GM23338 (cell line): ENCODE results near the gene KLK12. TPM values are rescaled to one million over a fixed set of nuclear protein-coding genes. Genes with fewer than 3 reads are reported as not detected.

Experiments
- ATAC-seq: fragments of 200-7000 bp; cut with Tn5 transposase; 3 replicates; pipeline ENCODE4 v1.9.1; 2020
- DNase-seq: peaks from one replicate; pipeline ENCODE4 v3.0.0-alpha.2; 2015; ENCODE audit warnings: low spot score
- H2AFZ ChIP-seq: fragments of 200-600 bp; sonication (generic); 2 replicates; pipeline ENCODE4 v1.8.0; 2016; ENCODE audit warnings: antibody characterized with exemption, mild to moderate bottlenecking, moderate library complexity
- H3F3A ChIP-seq: fragments of 200-600 bp; sonication (generic); replicated peaks from 2 replicates; pipeline ENCODE4 v1.8.0; 2017; ENCODE audit warnings: antibody characterized with exemption, mixed run types, low read depth
- H3K27ac ChIP-seq: fragments of 200-600 bp; sonication (generic); 2 replicates; pipeline ENCODE4 v1.6.1; 2016; ENCODE audit warnings: low read depth
- H3K27me3 ChIP-seq: fragments of 200-600 bp; sonication (generic); 2 replicates; pipeline ENCODE4 v1.8.0; 2016; ENCODE audit warnings: mild to moderate bottlenecking, mixed run types, moderate library complexity; ENCODE audit not compliant: insufficient read depth
- H3K36me3 ChIP-seq: fragments of 200-600 bp; sonication (generic); 2 replicates; pipeline ENCODE4 v1.8.0; 2016; ENCODE audit warnings: mild to moderate bottlenecking; ENCODE audit not compliant: insufficient read depth
- H3K4me1 ChIP-seq: fragments of 200-600 bp; sonication (generic); 2 replicates; pipeline ENCODE4 v1.8.0; 2016; ENCODE audit warnings: mild to moderate bottlenecking, moderate library complexity; ENCODE audit not compliant: insufficient read depth
- H3K4me2 ChIP-seq: fragments of 200-600 bp; sonication (generic); 2 replicates; pipeline ENCODE4 v1.7.1; 2017; ENCODE audit warnings: mixed run types
- H3K4me3 ChIP-seq: fragments of 200-600 bp; sonication (generic); 2 replicates; pipeline ENCODE4 v1.6.1; 2016; ENCODE audit warnings: mixed run types
- H3K79me2 ChIP-seq: fragments of 200-600 bp; sonication (generic); replicated peaks from 2 replicates; pipeline ENCODE4 v1.8.0; 2017; ENCODE audit warnings: mild to moderate bottlenecking; ENCODE audit not compliant: insufficient read depth
- H3K9me2 ChIP-seq: fragments of 200-600 bp; sonication (generic); 2 replicates; pipeline ENCODE4 v1.8.0; 2017; ENCODE audit not compliant: insufficient read depth
- H4K20me1 ChIP-seq: fragments of 200-600 bp; sonication (generic); replicated peaks from 2 replicates; pipeline ENCODE4 v1.8.0; 2017; ENCODE audit warnings: mild to moderate bottlenecking; ENCODE audit not compliant: insufficient read depth
- H3K27ac Mint-ChIP-seq: 2 replicates; pipeline ENCODE4 v1.8.0; 2020; ENCODE audit warnings: inconsistent platforms, mild to moderate bottlenecking, moderate library complexity, mixed read lengths
- H3K27me3 Mint-ChIP-seq: 3 replicates; pipeline ENCODE4 v1.8.0; 2022; ENCODE audit warnings: low read depth, mild to moderate bottlenecking, moderate library complexity, mixed read lengths, inconsistent platforms; ENCODE audit not compliant: insufficient read depth, poor library complexity
- H3K36me3 Mint-ChIP-seq: 3 replicates; pipeline ENCODE4 v1.8.0; 2021; ENCODE audit warnings: low read depth, mild to moderate bottlenecking, inconsistent platforms, moderate library complexity, mixed read lengths
- H3K4me1 Mint-ChIP-seq: 3 replicates; pipeline ENCODE4 v1.8.0; 2020; ENCODE audit warnings: mild to moderate bottlenecking, inconsistent platforms, mixed read lengths
- H3K4me3 Mint-ChIP-seq: 3 replicates; pipeline ENCODE4 v1.8.0; 2021; ENCODE audit warnings: moderate library complexity, mild to moderate bottlenecking, inconsistent platforms, mixed read lengths
- H3K9me3 Mint-ChIP-seq: 3 replicates; pipeline ENCODE4 v1.8.0; 2020; ENCODE audit warnings: moderate library complexity, mild to moderate bottlenecking, inconsistent platforms, mixed read lengths
- CREB1 ChIP-seq: fragments of 250-450 bp; sonication (Bioruptor Pico); IDR thresholded peaks from 2 replicates; pipeline ENCODE4 v1.5.0; 2020; ENCODE audit warnings: low read depth, mild to moderate bottlenecking, moderate library complexity
- JUNB ChIP-seq: IDR thresholded peaks from one replicate; pipeline ENCODE4 v1.6.1; 2016; ENCODE audit warnings: antibody characterized with exemption; ENCODE audit not compliant: unreplicated experiment
- POLR2AphosphoS5 ChIP-seq: IDR thresholded peaks from 2 replicates; pipeline ENCODE4 v1.6.1; 2016; ENCODE audit warnings: antibody characterized with exemption, low read depth
- ZNF114 ChIP-seq: fragments of 250-450 bp; sonication (Bioruptor Pico); IDR thresholded peaks from 2 replicates; pipeline ENCODE4 v1.5.0; 2020; ENCODE audit warnings: mild to moderate bottlenecking, moderate library complexity
- ZNF331 ChIP-seq: fragments of 250-450 bp; sonication (Bioruptor Pico); IDR thresholded peaks from 2 replicates; pipeline ENCODE4 v1.5.0; 2020; ENCODE audit warnings: low read depth, mild to moderate bottlenecking, moderate library complexity
- ZNF462 ChIP-seq: fragments of 250-450 bp; sonication (Bioruptor Pico); IDR thresholded peaks from 2 replicates; pipeline ENCODE4 v1.5.0; 2020; ENCODE audit warnings: mild to moderate bottlenecking, moderate library complexity
- polyA plus RNA-seq: library from polyadenylated mRNA; unstranded; fragments of >200 nt; fragmentation: Nextera tagmentation; extraction: Ambion mirVana; gene quantifications from 2 replicates; pipeline ENCODE4 v1.2.1, GENCODE V29; 2016
- total RNA-seq: library from RNA; depleted of rRNA; stranded (reverse); fragments of >200 nt; shearing (Covaris generic); gene quantifications from 2 replicates; pipeline ENCODE4 v1.2.3, GENCODE V29; 2014
- TF ChIP-seq, protein P1 (sequence below): IDR thresholded peaks from 2 replicates; pipeline ENCODE4 v1.6.1; 2016; ENCODE audit warnings: antibody characterized with exemption

The KLK12 gene
- total and polyA plus RNA-seq, 2 experiments from 2014 or later = not detected

DNA sequence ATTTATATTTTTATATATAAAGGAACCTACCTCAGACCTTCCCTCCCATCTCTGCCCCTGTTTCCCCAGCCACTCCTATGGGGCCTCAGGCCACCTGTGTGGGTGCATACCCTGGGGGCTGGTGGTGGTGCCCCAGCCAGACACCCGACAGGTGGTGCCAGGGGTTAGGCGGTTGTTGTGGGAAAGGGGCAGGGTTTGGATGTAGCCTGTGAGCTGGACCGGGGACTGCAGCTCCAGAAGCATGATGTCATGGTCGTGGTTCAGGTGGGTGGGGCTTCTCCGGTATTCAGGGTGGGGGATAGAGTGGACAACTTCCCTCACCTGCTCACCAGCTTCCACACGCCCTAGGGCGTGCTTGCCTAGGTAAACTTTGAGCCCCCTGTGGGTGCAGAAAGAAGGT is 24.9 kb upstream of the KLK12 start (continued):
- no peak for TF ChIP-seq ZNF462 (CRISPR knock-in tag)

DNA sequence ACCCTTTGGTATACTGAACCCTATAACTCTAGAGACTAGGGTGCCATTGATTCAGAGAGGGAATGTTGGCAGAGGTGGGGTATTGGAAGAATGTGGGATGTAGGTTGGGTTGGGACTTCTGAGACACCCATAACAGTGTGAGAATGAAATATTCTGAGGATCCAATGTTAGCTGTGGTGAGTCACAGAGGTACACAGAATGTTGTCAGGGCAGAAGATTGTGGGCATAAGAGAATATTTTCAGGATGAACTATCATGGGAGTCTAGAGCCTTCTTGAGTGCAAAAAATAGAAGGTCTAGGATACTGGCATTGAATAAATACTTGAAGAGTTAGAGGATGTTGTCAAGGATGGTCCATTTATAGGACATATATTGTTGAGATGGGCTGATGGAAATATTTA is 21.1 kb upstream of the KLK12 start:
- Mint-ChIP-seq H3K4me1 (peaks cover 13% of the 10 kb centered on the region), H3K36me3 (no peaks in the 10 kb centered on the region)
- DNase-seq = no peak

More for the DNA sequence above, 21.1 kb upstream of the KLK12 start:
- no peak overlapping the region for H2AFZ ChIP-seq
- Mint-ChIP-seq H3K9me3 (peaks cover 2% of the 10 kb centered on the region; the same call in 2 of the 3 replicates), H3K27ac (no peak overlapping the region), H3K4me3 (no peak overlapping the region), H3K27me3 (peaks cover 4% of the 10 kb centered on the region)
- H3K79me2 ChIP-seq = no peaks in the 10 kb centered on the region
- no peak overlapping the region for H3K27ac ChIP-seq
- H3K4me3 ChIP-seq = no peak overlapping the region
- ATAC-seq = no peak
- peaks cover 4% of the 10 kb centered on the region; the same call in 1 of the 2 replicates for H3K4me1 ChIP-seq
- H3F3A ChIP-seq = no peaks in the 10 kb centered on the region
- no peaks in the 10 kb centered on the region for H3K36me3 ChIP-seq
- TF ChIP-seq CREB1 (no peak), JUNB (no peak), ZNF331 (CRISPR knock-in tag) (no peak), POLR2AphosphoS5 (no peak), ZNF114 (CRISPR knock-in tag) (no peak)
- TF ChIP-seq, protein P1, sequence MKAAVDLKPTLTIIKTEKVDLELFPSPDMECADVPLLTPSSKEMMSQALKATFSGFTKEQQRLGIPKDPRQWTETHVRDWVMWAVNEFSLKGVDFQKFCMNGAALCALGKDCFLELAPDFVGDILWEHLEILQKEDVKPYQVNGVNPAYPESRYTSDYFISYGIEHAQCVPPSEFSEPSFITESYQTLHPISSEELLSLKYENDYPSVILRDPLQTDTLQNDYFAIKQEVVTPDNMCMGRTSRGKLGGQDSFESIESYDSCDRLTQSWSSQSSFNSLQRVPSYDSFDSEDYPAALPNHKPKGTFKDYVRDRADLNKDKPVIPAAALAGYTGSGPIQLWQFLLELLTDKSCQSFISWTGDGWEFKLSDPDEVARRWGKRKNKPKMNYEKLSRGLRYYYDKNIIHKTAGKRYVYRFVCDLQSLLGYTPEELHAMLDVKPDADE = no peak
- H3K9me2 ChIP-seq = 0 out of 2 replicates have a peak, but pooled peaks cover under 1% of the 10 kb centered on the region
- H3K27me3 ChIP-seq = no peaks in the 10 kb centered on the region
- no peak overlapping the region for H3K4me2 ChIP-seq
- H4K20me1 ChIP-seq = no peaks in the 10 kb centered on the region
